GM12874 (cell line): ENCODE measurements around the gene KCTD1.

Experiments used
- TF ChIP-seq, protein P1 (sequence below): IDR thresholded peaks from 2 replicates; pipeline ENCODE4 v1.5.1; 2011; ENCODE audit warnings: low read depth, mild to moderate bottlenecking, control low read depth, low read length, moderate library complexity; ENCODE audit not compliant: insufficient read depth

The KCTD1 gene

DNA sequence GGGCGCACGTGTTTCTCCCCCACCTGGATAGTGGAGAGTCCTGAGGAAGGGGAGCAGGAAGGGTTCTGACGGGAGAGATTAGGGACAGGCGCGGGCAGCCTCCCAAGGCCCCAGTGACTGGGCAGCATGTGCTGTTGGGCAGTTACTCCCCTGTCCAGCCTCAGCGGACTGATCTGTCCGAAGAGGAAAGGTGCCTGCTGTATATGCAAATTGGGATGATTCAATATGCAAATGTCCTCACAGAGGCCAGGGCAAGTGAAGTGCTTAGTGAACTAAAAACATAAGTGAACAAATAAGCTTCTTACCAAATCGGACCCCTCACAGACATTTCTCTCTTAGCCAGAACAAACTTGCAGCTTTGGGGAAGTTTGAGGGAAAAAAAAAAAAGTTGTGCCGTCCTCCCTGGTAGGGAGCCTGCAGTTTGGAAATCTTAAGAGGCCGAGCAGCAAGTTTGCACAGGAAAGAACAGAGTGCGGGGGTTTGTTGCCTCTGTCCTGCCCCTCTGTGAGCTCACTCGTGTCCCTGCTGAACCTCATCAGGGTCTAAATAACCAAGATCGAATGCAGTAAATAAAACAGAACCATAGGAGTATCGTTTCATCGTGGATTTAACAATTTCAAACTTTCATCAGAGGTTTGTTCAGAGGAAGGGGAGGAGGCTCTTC lies 141.4 kb downstream of the KCTD1 start:
- TF ChIP-seq, protein P1, sequence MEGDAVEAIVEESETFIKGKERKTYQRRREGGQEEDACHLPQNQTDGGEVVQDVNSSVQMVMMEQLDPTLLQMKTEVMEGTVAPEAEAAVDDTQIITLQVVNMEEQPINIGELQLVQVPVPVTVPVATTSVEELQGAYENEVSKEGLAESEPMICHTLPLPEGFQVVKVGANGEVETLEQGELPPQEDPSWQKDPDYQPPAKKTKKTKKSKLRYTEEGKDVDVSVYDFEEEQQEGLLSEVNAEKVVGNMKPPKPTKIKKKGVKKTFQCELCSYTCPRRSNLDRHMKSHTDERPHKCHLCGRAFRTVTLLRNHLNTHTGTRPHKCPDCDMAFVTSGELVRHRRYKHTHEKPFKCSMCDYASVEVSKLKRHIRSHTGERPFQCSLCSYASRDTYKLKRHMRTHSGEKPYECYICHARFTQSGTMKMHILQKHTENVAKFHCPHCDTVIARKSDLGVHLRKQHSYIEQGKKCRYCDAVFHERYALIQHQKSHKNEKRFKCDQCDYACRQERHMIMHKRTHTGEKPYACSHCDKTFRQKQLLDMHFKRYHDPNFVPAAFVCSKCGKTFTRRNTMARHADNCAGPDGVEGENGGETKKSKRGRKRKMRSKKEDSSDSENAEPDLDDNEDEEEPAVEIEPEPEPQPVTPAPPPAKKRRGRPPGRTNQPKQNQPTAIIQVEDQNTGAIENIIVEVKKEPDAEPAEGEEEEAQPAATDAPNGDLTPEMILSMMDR: no peak

DNA sequence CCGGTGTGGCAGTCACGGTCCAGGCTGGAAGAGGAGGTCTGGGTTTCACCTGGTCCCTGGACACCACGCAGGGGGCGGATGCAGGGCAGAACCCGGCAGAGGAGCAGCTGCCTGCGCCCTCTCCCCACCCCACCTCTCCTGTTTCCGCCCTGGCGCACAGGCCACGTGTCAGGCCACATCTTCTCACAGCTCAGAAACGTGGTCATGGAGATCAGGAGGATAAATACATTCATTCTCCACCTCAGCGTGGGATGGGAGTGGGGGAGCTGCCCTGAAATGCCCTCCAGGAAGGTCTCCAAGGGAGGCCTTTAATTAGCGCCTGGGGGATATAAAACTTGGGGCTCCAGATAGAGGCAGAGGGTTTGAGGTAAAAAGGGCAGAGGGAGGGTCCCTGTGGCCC lies 142.0 kb downstream of the KCTD1 start:
- TF ChIP-seq, protein P1: no peak

DNA sequence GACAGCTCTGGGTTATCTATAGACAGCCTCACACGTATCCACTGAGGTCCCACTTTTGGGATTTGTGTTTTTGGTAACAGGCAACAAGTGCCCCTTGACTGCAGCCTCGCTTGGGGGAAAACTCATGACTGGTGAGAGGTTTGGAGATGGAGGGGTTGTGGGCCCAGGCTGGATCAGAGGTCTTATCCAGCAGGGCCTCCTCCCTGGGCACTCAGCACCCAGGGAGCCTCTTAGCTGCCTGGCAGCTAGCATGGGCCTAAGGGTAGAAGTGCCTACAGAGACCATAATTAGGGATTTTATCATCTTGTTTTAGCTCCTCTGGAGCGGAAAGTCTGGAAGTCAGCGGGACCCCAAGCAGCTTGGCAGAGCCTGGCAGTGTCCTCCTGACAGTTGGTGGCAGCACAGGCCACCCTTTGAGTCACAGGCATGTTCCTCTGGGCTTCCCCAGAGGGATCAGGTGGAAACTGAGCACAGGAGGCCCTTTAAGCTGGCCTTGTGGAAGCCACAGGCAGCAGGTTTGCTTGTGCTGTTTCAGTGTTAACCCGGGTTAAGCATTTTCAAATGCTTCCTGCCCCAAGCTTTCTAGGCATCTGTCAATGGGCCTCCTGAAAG lies 143.1 kb downstream of the KCTD1 start:
- TF ChIP-seq, protein P1: peak; percentile 61
